ENCODE results near the gene ANKMY1.
A peak's percentile ranks its signal among the peaks of the same experiment; 100 is the strongest.

ANKMY1 gene

DNA sequence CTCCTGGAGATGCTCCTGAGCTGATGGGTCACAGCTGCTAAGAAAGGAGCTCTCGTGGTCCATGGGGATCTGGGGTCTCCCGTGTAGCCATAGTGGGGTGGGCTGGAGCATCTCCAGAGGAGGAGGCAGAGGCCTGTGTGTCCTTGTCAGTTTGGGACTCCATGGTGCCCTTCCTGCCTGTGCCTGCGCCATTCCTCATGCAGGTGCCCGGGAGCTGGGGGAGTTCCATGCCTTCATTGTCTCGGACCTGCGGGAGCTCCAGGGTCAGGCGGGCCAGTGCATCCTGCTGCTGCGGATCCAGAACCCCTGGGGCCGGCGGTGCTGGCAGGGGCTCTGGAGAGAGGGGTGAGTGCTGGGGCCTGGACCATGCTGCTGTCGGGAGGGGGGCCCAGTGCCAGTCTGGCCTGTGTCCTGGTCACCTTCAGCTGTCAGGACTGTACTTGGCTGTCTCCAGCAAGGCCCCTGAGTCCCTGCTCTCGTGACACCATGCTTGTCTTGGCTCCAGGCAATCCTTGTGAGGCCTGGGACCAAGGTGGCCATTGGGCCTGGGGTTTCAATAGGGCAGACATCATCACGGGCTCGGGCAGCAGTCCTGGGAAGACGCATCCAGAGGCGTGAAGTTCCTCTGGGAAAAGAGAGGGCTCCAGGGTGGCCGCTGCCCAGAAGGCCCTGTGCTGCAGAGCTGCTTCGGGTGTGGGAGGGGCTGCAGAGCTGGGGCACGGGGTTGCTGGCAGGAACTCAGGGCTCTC, 36.1 kb upstream of the ANKMY1 start:
- no peak for DNase-seq

DNA sequence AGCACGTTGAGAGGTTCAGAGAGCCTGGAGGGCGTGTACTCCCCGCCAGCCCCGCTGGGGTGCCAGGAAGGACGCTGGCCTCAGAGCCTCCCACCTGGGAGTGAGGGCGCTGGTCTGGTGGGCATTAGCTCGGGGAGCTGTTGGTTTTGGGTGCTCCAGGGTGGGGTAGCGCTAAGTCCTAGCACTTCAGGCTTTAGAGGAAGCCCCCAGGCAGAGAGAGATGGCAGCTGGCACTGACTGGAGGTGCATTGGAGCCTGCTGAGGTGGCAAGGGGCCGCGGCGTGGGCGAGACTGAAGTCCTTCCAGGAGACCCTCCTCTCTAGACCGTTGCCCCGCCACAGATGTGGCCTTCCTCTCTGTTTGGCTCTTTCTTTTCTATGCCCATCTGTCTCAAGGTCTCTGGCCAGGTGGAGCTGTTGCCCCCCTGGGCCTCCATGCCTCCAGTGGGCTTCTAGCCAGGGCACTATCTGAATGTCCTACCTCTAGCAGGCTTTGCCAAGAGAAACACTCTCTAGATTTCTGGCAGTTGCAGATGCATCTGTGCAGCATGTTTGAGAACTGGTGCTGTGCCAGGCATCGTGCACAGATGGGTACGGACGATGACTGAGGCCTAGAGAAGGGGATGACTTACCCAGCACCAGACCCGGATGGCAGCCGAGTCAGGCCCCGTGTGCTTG, 35.4 kb upstream of the ANKMY1 start:
- no peak for DNase-seq

DNA sequence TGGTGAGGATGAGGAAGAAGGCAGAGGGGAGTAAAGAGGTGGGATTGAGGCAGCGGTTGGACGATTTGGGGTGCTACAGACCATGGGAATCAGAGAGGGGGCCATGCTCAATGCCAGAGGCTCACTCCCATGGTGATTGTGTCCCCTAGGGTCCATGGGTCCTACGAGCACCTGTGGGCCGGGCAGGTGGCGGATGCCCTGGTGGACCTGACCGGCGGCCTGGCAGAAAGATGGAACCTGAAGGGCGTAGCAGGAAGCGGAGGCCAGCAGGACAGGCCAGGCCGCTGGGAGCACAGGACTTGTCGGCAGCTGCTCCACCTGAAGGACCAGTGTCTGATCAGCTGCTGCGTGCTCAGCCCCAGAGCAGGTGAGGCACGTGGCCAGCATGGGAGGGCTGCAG, 34.0 kb upstream of the ANKMY1 start:
- no peak for DNase-seq

DNA sequence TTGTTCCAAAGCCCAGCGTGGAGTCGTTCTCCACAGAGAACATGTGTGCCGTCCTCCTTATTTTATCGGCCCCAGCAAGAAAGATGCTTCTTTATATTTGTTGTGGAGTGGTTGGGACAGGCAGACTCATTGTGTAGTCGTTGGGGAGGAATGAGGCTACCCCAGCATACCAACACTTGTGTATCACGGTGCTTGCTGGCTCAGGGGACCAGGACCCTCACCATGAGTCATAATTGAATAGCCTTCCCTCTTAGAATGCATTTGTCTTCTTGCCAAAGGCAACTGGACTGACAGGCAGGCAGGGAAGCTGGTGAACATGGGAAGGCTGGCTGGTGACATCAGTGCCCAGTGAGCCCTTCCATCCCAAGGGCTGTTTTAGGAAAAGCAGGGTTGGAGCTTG, 33.4 kb upstream of the ANKMY1 start:
- no peak for DNase-seq

DNA sequence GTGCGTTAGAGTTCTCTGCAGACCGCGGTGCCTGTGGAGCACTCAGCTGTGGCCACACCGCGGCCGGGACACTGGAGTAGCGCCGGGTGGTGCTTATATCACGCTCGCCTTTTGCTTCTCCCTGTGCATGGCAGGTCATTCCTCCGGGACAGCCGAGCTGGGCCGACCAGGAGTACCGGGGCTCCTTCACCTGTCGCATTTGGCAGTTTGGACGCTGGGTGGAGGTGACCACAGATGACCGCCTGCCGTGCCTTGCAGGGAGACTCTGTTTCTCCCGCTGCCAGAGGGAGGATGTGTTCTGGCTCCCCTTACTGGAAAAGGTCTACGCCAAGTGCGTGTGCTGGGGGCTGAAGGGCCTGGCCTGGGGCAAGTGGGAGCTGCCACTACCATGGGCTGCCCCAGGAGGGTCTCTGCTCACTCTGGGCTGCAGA, 32.9 kb upstream of the ANKMY1 start:
- no peak for DNase-seq

DNA sequence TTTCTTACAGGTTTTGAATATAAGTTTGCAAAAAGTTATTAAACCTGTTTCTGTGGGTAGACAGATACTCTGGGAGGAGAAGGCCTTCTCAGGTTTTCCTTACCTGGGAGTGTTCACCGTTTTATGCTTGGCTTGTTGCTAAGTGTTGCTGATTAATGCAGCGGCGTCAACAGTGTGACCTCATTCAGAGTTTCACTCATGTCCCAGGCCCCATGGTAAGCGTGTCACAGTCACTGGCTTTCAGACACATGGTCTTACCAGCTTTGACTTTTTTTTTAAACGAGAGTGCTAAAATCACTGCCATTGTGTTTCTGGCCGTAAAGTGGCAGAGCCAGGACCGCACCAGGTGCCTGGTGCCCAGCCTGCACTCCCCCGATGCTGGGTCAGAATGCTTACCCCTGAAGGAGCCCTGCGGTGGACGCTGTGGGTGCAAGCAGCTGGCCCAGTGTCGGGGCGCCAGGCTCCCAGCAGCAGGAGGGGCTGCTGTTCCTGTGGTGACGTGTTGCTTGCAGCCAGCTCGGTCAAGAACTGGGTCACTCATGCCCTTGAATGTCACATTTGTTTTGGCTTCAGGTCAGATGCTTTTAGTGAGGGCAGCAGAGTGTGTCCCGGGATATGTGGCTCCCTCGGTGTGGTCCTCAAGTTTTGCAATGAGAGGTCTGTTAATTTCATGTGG, 32.2 kb upstream of the ANKMY1 start:
- DNase-seq = no peak

DNA sequence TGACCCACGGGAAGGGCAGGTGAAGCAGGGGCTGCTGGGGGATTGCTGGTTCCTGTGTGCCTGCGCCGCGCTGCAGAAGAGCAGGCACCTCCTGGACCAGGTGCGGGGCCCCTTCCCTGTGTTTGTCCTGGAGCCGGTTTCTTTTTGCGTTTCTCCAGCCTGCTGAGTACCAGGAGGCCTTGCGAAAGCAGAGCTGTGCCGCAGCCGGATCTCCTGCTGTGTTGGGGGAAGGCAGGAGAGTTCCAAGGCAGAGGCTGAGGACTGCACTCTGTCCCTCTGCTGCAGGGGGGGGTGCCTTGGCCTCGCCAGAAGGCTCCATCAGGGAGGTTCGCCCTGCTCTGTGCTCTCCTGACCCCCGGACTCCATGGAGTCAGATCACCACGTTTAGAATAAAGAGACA, 31.6 kb upstream of the ANKMY1 start:
- no peak for DNase-seq

DNA sequence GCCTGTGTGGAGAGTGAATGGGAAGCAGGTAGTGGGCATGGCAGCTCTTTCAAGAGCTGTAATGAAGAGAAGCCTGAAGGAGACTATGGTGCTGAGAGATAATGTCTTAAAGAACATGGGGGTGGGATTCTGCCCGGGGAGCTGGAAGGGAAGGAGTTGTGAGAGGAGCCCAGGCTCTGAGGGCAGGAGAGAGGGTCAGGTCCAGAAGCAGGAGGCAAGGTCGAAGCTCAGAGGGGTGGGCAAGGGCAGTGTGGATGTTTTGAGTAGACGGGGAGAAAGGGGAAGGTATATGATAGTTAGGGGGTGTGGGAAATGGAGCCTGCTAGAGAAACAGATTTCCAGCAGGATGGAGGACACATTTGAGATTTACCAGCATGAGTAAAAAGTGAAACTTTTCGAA, 30.9 kb upstream of the ANKMY1 start:
- DNase-seq = no peak

DNA sequence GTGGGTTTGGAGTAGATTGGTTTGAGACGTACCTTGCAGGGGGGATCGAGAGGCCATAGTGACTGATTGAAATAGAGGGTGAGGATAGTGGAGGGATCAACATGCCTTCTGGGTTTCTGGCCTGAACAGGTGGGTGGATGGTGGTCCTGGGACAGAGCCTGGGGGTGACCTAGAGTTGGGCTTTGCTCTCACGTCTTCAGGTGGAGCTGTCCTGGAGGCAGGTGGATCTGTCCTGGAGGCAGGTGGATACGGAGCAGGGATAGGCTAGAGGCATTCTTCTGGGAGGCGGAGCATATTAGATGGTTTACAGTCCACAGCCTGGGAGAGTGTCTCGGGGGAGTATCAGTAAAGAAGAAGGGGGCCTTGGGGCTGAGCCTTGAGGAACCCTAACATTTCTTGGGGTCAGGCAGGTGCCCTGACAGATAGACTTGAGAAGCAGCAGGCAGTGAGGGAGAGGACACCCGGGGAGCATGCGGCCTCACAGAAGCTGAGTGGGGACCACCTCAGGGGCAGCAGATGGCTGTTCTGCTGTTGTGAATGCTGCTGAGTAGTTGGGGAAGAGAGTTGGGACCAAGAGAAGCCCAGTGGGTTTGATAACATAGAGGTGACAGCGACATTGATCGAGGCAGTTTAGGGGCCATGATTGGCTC, 30.3 kb upstream of the ANKMY1 start:
- no peak for DNase-seq

DNA sequence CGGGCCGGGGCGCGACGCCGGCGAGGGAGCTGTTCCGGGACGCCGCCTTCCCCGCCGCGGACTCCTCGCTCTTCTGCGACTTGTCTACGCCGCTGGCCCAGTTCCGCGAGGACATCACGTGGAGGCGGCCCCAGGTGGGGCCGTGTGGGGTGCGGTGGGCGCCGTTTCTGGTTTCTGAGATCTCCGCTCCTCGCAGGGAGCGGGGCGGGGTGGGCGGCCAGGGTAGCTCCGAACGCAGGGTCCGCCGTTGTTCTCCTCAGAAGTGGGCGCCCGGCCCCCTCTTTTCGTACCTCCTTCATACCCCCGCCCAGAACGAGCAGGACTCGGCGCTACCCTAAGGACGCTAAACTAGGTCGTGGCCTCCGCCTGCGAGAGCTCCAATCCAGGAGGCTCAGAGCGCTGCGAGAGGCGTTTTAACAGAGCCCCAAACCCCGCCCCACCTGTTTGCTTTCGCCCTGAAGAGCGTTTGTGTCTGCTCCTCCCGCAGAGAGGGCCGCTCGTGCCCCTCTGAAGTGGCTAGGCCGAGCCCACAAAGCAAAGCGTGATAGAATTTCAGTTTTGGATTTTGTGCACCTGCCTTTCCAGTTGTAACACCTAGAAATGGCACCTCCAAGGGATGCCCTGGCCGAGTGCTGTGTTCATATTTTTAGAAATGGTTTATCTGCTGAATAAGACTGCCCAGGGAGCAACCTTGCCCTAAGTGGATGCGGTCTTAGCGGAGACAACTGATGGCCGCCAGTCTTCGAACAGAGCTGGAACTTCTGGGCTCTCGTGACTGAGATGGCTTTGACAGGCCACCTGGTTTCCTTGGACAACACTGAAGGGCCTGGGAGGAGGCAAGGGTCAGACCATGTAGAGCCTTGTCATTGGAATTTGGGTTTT, 29.4 kb upstream of the ANKMY1 start:
- DNase-seq = peak; percentile 18

DNA sequence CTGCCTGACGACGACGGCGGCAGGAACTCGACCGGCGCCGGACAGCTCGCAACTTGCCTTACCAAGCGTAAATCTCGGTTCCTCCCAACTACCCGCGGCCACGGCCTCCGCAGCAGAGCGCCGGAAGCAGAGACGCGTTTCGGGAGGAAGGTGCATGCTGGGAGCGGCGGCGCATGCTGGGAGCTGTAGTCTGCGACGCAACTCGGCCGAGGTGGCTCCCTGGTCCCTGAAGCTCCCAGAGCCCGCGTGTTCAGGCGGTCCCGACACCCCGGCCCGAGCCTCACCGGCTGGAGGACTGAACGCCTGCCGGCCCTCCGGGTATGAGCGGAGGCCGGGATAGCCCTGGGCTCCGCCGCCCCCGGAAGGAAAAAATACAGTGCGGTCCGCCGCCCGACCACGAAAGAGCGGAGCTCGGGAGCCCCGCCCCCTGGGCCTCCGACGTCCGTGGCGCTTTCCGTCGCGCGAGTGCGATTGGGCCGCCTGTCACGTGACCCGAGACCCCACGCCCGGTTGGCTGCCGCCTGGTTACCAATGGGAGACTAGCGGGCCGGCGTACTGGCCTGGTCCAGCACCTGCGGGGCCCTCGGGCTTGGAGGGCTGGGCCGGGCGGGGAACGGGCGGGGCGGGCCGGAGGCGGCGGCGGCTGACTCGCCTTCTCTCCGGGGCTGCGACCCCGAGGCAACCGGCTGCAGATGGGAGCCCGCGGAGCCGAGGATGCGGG, 28.6 kb upstream of the ANKMY1 start, which contains the start of gene CAPN10:
Gene CAPN10, plus strand, starts transcription at position 537 of the 721 bp plus-strand sequence. Its CDS starts 178 bp downstream, at position 715.
- DNase-seq = peak; percentile 98

DNA sequence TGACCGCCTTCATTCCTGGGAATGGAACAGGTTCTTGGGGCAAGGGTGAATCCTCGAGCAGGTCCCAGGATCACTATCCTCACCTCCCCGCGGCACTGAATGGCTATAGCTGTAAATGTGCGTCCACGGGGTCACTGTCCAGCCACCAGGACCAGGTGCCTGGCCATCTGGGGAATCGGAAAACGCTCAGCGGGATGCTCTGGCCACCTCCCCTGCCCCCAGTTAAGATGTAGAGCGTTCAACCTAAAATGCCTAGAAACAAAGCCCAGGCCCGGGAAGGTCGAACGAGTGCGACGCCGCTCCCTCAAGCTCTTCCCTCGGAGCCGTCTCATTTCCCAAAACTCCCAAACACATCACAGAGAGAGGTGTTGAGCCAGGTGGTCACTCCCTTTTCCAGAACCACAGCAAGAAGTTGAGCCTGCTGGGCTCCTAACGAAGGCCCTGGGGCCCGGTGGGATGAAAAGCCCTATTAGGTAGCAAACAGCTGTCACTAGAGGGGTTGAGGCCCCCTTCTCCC, 28.0 kb upstream of the ANKMY1 start:
- DNase-seq = no peak

DNA sequence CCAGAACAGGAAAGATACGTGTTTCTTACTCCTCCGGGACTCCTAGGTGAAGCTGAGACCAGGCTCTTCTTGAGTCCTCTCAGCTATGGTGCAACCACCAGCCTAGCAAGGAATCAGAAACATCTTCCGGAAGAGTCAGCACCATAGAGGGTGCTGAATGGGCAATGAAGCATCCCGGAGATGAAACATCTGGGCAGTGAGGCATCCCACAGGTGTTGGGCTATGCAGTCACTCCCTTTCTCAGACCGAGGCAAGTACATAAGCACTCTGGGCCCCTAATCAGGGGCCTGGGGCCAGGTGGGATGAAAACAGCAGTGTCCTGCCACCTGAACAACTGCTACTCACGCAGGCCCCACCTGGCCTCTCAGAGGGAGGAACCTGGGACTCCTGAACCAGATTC, 27.3 kb upstream of the ANKMY1 start:
- no peak for DNase-seq

DNA sequence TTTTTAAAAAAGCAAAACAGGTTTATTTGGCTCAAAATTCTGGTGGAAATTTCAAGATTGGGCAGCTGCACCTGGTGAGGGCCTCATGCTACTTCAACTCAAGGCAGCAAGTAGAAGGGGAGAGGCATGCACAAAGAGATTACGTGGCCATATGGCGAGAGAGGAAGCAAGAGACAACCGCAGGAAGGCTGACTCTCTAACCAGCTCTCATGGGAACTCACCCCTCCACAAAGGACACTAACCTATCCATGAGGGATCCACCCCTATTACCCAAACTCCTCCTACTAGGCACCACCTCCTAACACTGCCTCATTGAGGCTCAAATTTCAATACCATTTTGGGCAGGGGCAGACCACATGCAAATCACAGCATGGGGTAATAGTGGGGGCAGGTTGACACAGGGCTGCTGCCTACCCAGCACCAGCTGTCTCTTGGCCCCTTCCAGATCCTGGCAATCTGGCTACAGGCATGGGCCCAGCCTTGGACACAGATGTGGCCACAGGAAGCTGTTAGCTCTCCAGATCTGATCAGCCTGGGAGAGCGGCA, 26.8 kb upstream of the ANKMY1 start:
- peak; percentile 81 for DNase-seq

DNA sequence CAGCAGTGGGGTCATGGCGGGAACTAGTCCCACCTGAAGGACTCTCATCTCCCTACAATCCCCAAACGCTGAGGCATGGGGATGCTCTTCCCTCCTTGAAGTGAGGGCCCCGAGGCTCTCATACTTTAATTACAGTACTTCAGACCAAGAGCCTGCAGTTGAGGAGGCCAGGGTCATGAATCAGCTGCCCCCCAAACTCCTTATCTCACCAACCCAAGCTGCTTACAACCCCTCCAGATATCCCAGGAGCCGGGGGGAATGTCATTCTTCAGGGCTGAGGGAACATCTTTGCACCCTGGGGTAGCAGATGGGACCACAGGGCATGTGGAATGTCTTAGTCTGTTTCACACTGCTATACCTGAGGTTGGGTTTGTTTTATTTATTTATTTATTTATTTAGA, 26.0 kb upstream of the ANKMY1 start:
- DNase-seq = no peak

DNA sequence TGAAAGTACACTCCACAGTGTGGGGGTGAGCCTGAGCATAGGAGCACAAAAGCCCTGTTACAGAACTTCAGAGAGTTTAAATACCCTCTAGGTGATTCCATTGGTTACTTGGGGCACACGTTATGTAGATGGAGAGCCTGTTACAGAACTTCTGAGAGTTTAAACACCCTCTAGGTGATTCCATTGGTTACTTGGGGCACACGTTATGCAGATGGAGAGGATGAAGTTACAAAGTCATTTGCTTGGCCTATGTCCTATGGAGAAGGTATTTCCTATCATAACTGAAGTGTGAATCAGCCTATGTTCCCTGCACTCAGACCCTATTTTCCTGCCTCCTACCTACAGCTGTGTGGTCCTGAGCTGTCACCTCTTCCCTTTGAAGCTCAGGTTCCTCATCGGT, 25.0 kb upstream of the ANKMY1 start:
- DNase-seq = no peak

DNA sequence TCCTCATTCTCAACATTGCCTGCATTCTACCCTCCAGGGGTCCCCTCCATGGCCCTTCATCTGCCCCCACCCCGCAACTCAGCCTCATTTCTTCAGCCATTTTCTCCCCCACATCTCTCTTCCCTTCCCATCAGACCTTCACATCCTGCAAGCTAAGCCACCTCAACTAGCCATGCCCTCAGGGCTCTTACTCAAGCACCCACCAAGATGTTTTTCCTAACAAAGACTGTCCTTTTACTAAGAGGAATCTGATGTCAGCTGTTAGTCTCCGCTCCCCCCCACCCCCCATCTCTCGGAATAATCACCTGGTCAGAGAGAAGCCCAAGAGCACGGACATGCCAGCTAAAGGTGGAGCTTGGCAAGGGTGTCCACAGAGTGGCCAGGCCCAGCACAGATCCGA, 24.0 kb upstream of the ANKMY1 start:
- no peak for DNase-seq

DNA sequence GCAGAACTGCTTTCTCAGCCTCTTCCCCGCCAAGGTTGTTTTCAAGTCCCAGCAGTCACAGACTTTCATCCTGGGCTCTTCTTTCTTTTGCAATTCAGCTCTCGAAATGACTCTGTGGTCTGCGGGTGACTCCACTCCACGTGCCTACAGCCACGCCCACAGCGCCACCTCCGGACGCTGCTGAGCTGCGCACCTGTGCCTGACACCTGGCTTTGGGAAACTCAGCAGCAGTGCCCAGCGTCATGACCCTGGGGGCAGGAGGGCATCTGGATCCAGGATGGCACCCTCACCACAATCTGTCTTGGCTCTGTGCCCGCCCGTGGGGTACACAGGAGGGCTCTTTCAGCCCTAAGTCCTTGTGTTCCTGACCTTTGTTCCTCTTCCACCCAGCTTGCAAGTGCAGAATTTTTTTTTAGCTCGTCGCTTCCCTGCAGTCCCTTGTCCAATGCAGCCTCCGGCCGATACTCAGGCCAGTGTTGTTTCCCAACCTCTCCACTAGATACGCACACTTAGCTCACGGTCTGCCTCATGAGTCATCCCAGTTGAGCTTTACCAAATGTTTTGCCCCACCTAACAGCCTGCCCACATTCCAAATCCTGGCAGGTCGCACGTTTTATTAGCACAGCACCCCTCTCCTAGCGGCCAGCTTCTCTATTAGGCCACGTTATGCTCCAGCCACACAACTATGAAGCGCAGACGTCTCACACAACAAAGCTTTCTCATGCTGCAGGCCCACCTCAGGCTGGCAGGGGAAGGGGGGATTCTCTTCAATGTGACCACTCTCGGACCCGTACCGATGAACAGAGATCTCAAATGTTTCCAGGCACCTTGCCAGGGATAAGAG, 22.2 kb upstream of the ANKMY1 start:
- peak; percentile 84 for DNase-seq

DNA sequence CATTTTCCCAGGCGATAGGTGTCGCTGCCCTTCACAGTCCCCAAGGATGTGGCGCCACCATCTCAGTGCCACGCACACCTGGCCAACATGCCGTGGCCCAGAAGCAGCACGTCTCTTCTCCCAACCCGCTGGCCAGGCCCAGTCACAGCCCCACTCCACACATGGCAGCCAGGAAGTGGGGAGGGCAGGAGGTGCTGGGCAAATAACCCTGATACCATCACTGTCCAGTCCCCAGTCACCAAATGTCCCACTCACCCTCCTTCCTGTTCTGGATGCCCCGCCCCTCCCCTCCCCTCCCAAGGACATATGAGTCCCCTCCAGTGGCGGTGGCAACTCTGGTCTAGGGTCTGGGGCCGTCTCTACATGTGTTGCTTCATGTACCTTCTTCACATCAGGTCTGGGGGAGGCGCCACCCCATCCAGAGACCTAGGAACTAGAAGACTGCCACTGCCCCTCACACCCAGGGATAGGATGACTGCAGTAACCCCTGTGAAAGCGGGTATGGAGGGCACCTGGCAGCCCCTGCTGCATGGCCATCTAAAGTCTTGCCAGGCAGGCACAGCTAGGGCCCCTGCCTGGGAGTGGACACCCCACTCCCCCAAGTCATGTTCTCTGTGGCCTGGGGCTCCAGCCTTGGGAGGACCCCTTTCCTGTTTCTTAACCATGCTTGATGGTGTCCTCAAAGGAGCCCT, 21.4 kb upstream of the ANKMY1 start:
- no peak for DNase-seq

DNA sequence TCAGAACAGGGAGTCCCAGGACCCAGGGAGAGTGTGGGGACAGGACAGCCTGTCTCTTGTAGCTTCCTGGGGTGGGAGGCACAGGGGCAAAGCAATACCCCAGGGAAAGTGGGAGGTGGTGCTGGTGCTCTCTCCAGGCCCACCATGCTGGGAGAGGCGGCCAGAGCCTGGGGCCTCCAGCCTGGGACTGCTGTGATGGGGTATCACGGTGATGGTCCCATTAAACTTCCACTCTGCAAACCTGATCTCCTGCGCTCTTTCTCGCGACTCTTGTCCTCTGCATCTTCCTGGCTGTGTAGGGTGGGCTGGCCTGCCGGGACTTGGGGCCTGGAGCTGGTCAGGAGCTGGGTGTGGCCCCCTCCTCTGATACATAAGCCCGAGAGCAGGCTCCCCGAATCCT, 20.7 kb upstream of the ANKMY1 start:
- no peak for DNase-seq

Measured in inflammatory macrophage treated with lipopolysaccharide for 4 hours (primary cell).